CD4-positive, alpha-beta T cell (primary cell): ENCODE results near the gene SRPX2. TPM values are rescaled to one million over a fixed set of nuclear protein-coding genes. Genes with fewer than 3 reads are reported as not detected.

ENCODE experiments used
- ATAC-seq: fragments of 200-7000 bp; cut with Tn5 transposase; one replicate; pipeline ENCODE4 v1.10.0; 2022; ENCODE audit warnings: mild to moderate bottlenecking; ENCODE audit not compliant: poor library complexity
- CTCF ChIA-PET: fragments of 350-600 bp; sonication (Branson Sonifier 250); formaldehyde crosslinking; loops from one replicate; lab custom pipeline; 2021; ENCODE audit warnings: antibody characterized with exemption, inconsistent platforms; lab: Charles Lee
- POLR2A ChIA-PET: fragments of 350-600 bp; sonication (Branson Sonifier 250); formaldehyde crosslinking; loops from one replicate; lab custom pipeline; 2021; ENCODE audit warnings: antibody characterized with exemption, inconsistent platforms; lab: Charles Lee
- DNase-seq, 14 experiments: peaks; one replicate each; pipeline ENCODE4 v3.0.0-alpha.2; 2013 to 2020; ENCODE audit warnings: mixed read lengths in 2 of 14
- H3K27ac ChIP-seq, 2 donors: one replicate each; pipeline versions ENCODE4 v1.5.1 to v1.7.0; 2013; ENCODE audit warnings: low read length in 2 of 2, low read depth in 1 of 2, mild to moderate bottlenecking in 1 of 2
- H3K27me3 ChIP-seq, 2 experiments: 1 replicate in 1 of 2; 2 replicates in 1 of 2; pipeline versions ENCODE4 v1.6.1 to v1.7.0; 2013; ENCODE audit warnings: low read length in 2 of 2, control low read depth in 1 of 2, mild to moderate bottlenecking in 1 of 2, moderate library complexity in 1 of 2; ENCODE audit not compliant: insufficient read depth in 2 of 2, control insufficient read depth in 1 of 2
- H3K36me3 ChIP-seq: one replicate; pipeline ENCODE4 v1.6.1; 2013; ENCODE audit warnings: low read length, control low read depth; ENCODE audit not compliant: insufficient read depth
- H3K4me1 ChIP-seq: one replicate; pipeline ENCODE4 v1.6.1; 2013; ENCODE audit warnings: low read length, control low read depth; ENCODE audit not compliant: insufficient read depth
- H3K4me3 ChIP-seq: one replicate; pipeline ENCODE4 v1.5.1; 2013; ENCODE audit warnings: mild to moderate bottlenecking, low read length, moderate library complexity
- H3K9me3 ChIP-seq, 2 experiments: 1 replicate in 1 of 2; 2 replicates in 1 of 2; pipeline versions ENCODE4 v1.6.1 to v1.7.0; 2013; ENCODE audit warnings: low read length in 2 of 2, mild to moderate bottlenecking in 2 of 2, control low read depth in 1 of 2, moderate library complexity in 1 of 2; ENCODE audit not compliant: control insufficient read depth in 1 of 2, insufficient read depth in 1 of 2
- H3K27ac Mint-ChIP-seq: one replicate; pipeline ENCODE4 v1.8.0; 2020; ENCODE audit warnings: mixed read lengths
- H3K27me3 Mint-ChIP-seq: one replicate; pipeline ENCODE4 v1.8.0; 2021; ENCODE audit warnings: mixed read lengths
- H3K36me3 Mint-ChIP-seq: one replicate; pipeline ENCODE4 v1.8.0; 2021; ENCODE audit warnings: low read depth, mixed read lengths
- H3K4me1 Mint-ChIP-seq: one replicate; pipeline ENCODE4 v1.8.0; 2021; ENCODE audit warnings: low read depth, mixed read lengths
- H3K4me3 Mint-ChIP-seq: one replicate; pipeline ENCODE4 v1.8.0; 2020; ENCODE audit warnings: mild to moderate bottlenecking, mixed read lengths
- H3K9me3 Mint-ChIP-seq: one replicate; pipeline ENCODE4 v1.8.0; 2020; ENCODE audit warnings: mixed read lengths
- intact Hi-C, 2 experiments: fragments of 100-400 bp; cut with DNase I in 1 of 2; cut with micrococcal nuclease in 1 of 2; formaldehyde crosslinking; loops; one replicate each; pipeline versions ENCODE4 v1.15.1 to v1.9.0; 2023 to 2025; cut with DNase I, micrococcal nuclease
- total RNA-seq, 174 experiments: library from RNA in 2 of 174; stranded (reverse) in 2 of 174; gene quantifications; one replicate each; pipeline ENCODE4 v1.2.3 and lab custom pipeline; 2021 to 2026
- TF ChIP-seq, protein P1 (sequence below): fragments of 200-600 bp; IDR thresholded peaks from one replicate; pipeline ENCODE4 v1.8.0; 2022; ENCODE audit warnings: antibody characterized with exemption, mild to moderate bottlenecking

Gene SRPX2
- total RNA-seq, 2 experiments from 2014 or later = not detected

DNA sequence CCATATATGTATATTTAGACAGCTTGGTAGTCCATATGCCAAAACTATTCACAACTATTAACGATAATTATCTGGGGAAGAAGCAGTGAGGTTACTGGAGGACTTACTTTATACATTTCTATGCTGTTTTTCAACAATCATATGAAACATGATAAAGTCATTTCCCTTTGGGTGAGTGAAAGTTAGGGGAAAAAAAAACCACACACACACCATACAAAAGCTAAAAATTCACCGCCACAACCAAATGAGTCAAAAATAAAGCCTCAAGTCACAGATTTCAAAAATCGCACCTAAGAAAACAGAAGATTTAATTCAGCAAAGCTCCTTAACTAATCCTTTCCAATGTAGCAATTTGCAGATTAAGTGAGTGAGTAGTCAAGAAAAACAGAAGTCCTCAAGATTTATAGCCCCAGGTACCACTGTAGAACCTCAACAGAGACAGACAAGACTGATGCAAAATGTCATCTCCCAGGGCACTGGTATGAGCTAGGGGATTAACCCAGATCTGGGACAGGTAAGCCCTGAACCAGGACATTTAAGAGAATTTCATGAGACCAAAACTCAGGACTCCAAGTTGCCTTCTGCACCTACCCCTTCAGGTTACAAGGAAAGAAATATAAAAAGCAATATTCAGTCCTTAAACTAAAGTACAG, 52.8 kb downstream of the SRPX2 start:
- CTCF ChIA-PET = no interaction called here
- ATAC-seq (no peak), DNase-seq (no peak)
- Histone ChIP-seq H3K27ac (no peak overlapping the region), H3K4me3 (no peak overlapping the region), H3K36me3 (no peaks in the 10 kb centered on the region), H3K27me3 (peaks cover 0 to 13% of the 10 kb centered on the region in 2 experiments), H3K4me1 (no peaks in the 10 kb centered on the region), H3K9me3 (no peaks in the 10 kb centered on the region)
- H3K9me3 Mint-ChIP-seq = no peaks in the 10 kb centered on the region
- no peaks in the 10 kb centered on the region for H3K4me1 Mint-ChIP-seq
- H3K4me3 Mint-ChIP-seq = no peak overlapping the region
- no peaks in the 10 kb centered on the region for H3K36me3 Mint-ChIP-seq
- POLR2A ChIA-PET = no interaction called here
- H3K27me3 Mint-ChIP-seq = peaks cover 31% of the 10 kb centered on the region
- intact Hi-C loops = no loop called here
- TF ChIP-seq, protein P1, sequence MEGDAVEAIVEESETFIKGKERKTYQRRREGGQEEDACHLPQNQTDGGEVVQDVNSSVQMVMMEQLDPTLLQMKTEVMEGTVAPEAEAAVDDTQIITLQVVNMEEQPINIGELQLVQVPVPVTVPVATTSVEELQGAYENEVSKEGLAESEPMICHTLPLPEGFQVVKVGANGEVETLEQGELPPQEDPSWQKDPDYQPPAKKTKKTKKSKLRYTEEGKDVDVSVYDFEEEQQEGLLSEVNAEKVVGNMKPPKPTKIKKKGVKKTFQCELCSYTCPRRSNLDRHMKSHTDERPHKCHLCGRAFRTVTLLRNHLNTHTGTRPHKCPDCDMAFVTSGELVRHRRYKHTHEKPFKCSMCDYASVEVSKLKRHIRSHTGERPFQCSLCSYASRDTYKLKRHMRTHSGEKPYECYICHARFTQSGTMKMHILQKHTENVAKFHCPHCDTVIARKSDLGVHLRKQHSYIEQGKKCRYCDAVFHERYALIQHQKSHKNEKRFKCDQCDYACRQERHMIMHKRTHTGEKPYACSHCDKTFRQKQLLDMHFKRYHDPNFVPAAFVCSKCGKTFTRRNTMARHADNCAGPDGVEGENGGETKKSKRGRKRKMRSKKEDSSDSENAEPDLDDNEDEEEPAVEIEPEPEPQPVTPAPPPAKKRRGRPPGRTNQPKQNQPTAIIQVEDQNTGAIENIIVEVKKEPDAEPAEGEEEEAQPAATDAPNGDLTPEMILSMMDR = no peak
- no peak overlapping the region for H3K27ac Mint-ChIP-seq

DNA sequence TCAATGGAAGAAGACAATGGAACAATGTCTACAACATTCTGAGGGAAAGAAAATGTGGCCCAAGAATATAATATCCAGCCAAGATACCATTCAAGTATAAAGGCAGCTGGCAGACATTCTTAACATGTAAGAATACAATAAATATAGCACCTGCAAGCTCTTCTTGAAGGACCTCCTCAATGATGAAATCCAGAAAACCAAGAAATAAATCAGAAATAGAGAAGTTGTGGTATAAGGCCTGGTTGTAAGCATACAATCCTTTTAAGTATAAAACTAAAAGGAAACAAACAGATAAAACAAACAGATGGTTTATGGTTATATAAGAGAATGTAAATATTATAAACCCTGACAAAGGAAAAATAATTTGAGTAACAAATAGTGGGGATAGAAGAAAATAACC, 54.6 kb downstream of the SRPX2 start:
- no peaks in the 10 kb centered on the region for H3K9me3 ChIP-seq
- peaks cover 32% of the 10 kb centered on the region for H3K27me3 Mint-ChIP-seq

DNA sequence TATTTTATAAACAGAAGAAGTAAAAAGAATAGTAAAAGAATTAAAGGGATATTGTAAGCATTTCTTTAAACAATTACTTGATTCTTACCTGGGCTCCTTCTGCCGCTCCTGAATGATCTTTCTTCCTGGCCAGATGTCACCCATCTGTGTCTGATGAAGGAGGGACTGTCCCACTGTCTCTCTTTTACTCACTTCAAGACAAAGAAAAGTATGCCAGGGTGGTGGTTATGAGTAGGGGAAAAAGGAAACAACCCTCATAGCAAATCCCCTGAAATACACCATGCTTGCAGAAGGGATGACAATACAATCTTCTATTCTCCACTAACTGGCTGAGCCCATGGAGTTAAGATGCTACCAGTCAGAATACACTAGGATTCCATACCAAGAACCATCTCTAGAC, 56.8 kb downstream of the SRPX2 start:
- Mint-ChIP-seq H3K4me1 (no peaks in the 10 kb centered on the region), H3K4me3 (no peak overlapping the region), H3K9me3 (no peaks in the 10 kb centered on the region), H3K27me3 (peaks cover 29% of the 10 kb centered on the region), H3K27ac (no peak overlapping the region), H3K36me3 (no peaks in the 10 kb centered on the region)
- intact Hi-C loops = no loop called here
- Histone ChIP-seq H3K27me3 (peaks cover 0 to 2% of the 10 kb centered on the region in 2 experiments), H3K9me3 (no peaks in the 10 kb centered on the region), H3K4me3 (no peak overlapping the region), H3K4me1 (no peaks in the 10 kb centered on the region), H3K36me3 (no peaks in the 10 kb centered on the region), H3K27ac (no peak overlapping the region)
- DNase-seq (no peak), ATAC-seq (no peak)
- CTCF ChIA-PET = no interaction called here
- TF ChIP-seq, protein P1 = no peak
- POLR2A ChIA-PET = no interaction called here

More for the DNA sequence above, 54.6 kb downstream of the SRPX2 start:
- H3K4me1 ChIP-seq = no peaks in the 10 kb centered on the region
- H3K27ac Mint-ChIP-seq = no peak overlapping the region
- H3K36me3 Mint-ChIP-seq = no peaks in the 10 kb centered on the region
- no peaks in the 10 kb centered on the region for H3K36me3 ChIP-seq
- ChIA-PET CTCF (no interaction called here), POLR2A (no interaction called here)
- H3K4me3 ChIP-seq = no peak overlapping the region
- no peak overlapping the region for H3K27ac ChIP-seq
- ATAC-seq (no peak), DNase-seq (no peak)
- TF ChIP-seq, protein P1 = no peak
- H3K27me3 ChIP-seq = peaks cover 0 to 13% of the 10 kb centered on the region in 2 experiments
- H3K4me3 Mint-ChIP-seq = no peak overlapping the region
- no peaks in the 10 kb centered on the region for H3K4me1 Mint-ChIP-seq
- no peaks in the 10 kb centered on the region for H3K9me3 Mint-ChIP-seq
- intact Hi-C loops = no loop called here
